A549 (cell line): ENCODE results near the gene CDK5RAP2.

Source experiments
- HOXA7 ChIP-seq: fragments of 250-450 bp; sonication (Bioruptor Pico); IDR thresholded peaks from 2 replicates; pipeline ENCODE4 v1.5.0; 2020; ENCODE audit warnings: mild to moderate bottlenecking, moderate library complexity
- KDM1A ChIP-seq: fragments of 200-600 bp; sonication (generic); IDR thresholded peaks from 2 replicates; pipeline ENCODE4 v1.6.1; 2016; ENCODE audit warnings: low read depth, mild to moderate bottlenecking
- NR3C1 ChIP-seq: fragments of >200 bp; sonication (Bioruptor Twin); formaldehyde crosslinking; IDR thresholded peaks from 3 replicates; pipeline ENCODE4 v1.6.1; 2017
- RCOR1 ChIP-seq: fragments of 150-350 bp; IDR thresholded peaks from 2 replicates; pipeline ENCODE4 v1.6.1; 2014; ENCODE audit warnings: antibody characterized with exemption, low read length, low read depth
- TF ChIP-seq, protein P1 (sequence below): fragments of >200 bp; sonication (Bioruptor Twin); formaldehyde crosslinking; IDR thresholded peaks from 3 replicates; pipeline ENCODE4 v1.5.1; 2016
- TF ChIP-seq, protein P2 (sequence below): IDR thresholded peaks from 2 replicates; pipeline ENCODE4 v1.6.1; 2012

DNA sequence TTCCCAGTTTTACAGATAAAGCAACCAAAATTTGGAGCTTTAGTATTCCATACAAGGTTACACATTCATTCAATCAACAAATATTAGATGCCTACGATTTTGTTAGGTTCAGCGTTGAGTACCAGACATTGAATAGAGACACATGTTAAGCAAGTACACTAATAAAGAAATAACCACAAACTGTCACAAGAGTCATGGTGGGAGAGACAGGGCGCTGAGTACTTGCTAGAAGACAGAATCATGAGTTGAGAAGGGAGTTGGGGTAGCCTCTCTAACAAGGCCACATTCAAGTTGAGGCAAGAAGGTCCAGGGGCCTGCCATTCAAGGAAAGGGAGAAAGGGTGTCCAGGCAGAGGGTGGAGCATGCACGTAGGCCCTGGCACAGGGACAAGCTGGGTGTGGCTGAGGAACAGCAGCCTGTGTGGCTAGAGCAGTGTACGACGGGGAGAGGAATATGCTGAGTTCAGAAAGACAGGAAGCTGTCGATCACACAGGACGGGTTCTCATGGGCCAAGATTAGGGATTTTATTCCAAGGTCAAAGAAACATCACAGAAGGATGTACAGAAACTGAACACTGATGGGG is 17.0 kb downstream of the CDK5RAP2 start:
- TF ChIP-seq RCOR1 (no peak), NR3C1 (no peak), KDM1A (no peak), HOXA7 (no peak)
- TF ChIP-seq, protein P1, sequence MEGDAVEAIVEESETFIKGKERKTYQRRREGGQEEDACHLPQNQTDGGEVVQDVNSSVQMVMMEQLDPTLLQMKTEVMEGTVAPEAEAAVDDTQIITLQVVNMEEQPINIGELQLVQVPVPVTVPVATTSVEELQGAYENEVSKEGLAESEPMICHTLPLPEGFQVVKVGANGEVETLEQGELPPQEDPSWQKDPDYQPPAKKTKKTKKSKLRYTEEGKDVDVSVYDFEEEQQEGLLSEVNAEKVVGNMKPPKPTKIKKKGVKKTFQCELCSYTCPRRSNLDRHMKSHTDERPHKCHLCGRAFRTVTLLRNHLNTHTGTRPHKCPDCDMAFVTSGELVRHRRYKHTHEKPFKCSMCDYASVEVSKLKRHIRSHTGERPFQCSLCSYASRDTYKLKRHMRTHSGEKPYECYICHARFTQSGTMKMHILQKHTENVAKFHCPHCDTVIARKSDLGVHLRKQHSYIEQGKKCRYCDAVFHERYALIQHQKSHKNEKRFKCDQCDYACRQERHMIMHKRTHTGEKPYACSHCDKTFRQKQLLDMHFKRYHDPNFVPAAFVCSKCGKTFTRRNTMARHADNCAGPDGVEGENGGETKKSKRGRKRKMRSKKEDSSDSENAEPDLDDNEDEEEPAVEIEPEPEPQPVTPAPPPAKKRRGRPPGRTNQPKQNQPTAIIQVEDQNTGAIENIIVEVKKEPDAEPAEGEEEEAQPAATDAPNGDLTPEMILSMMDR = no peak
- TF ChIP-seq, protein P2, sequence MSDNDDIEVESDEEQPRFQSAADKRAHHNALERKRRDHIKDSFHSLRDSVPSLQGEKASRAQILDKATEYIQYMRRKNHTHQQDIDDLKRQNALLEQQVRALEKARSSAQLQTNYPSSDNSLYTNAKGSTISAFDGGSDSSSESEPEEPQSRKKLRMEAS = no peak
